Stimulated activated CD8-positive, alpha-beta memory T cell treated with anti-CD3 and anti-CD28 coated beads, Interleukin-7, amount 100 ng/mL, for 1 hour (primary cell): ENCODE measurements around the gene KIF26A.
"Not testable (repeated sequence)": the region's sequence is repeated elsewhere in the genome, so short reads cannot be mapped to it uniquely, and the experiment has no call there.

ENCODE experiments used
- DNase-seq, 2 donors: peaks; one replicate each; pipeline ENCODE4 v3.0.0-alpha.2; 2020; ENCODE audit warnings: low read depth in 2 of 2

The KIF26A gene

DNA sequence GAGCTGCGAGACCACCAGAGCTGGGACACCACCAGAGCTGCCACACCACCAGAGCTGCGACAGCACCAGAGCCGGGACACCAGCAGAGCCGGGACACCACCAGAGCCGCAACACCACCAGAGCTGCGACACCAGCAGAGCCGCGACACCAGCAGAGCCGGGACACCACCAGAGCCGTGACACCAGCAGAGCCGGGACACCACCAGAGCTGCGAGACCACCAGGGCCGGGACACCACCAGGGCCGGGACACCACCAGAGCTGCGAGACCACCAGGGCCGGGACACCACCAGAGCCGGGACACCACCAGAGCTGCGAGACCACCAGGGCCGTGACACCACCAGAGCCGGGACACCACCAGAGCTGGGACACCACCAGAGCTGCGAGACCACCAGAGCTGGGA lies 69.9 kb downstream of the KIF26A start:
- not testable (repeated sequence) for DNase-seq

- not testable (repeated sequence) for DNase-seq
Measured at GRCh38 chr14:104209071-104209470, 70.7 kb downstream of the KIF26A start.

DNA sequence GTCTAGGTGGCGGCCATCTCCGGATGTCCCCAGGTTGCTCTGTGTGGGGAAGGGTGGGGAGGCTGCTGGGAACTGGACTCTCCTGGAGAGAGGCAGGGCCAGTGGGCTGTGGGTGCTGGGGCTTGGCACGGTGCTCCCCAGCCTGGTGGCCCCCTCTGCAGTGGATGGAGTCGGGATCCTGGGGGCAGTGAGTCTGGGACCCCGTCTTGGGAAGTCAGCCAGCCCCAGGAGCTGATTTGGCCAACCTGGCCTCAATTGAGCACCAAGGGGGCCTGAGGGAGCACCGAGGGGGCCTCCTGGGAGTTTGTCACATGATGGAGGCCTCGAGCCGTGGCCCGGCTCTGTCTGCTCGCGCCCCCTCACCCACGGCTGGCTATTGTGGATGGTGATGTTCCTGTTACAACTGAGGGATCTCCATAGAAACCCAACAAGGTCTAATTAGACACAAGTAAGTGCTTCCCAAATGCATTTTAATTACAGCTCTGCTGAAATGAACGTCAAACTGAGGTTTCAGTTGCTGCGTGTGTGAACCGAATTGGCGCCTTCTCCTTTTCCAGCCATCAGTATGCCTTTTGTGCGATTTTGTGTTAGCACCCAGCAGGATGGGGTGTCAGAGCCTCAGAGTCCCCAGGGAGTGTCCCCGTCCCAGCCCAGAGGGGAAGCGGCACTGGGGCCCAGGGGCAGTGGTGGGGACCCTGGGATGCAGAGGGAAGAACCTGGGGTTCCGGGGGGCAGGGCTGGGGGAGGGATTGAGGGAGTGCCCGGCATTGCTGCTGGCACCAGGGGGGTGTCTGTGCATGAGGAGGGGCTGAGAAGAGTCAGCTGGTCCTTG lies 71.8 kb downstream of the KIF26A start:
- DNase-seq = no peak

DNA sequence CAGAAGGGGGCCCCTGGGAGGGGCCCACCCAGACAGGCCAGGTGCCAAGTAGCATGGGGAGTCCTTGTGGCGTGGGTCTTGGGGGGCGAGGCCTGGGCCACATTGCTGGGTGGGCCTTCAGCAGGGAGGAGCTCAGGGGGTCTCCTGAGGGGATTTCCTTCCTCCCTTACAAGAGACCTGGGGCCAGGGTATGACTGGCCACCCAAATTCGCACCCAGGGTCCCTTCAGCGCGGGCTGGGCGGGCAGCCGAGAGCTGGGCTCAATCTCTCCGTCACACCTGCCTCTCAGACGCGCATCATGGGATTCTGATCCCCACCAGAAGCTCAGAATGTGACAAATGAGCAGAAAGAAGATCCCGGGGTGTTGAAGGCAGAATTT lies 72.4 kb downstream of the KIF26A start:
- DNase-seq = no peak

- no peak for DNase-seq
Measured at GRCh38 chr14:104211215-104211614, 72.8 kb downstream of the KIF26A start.

DNA sequence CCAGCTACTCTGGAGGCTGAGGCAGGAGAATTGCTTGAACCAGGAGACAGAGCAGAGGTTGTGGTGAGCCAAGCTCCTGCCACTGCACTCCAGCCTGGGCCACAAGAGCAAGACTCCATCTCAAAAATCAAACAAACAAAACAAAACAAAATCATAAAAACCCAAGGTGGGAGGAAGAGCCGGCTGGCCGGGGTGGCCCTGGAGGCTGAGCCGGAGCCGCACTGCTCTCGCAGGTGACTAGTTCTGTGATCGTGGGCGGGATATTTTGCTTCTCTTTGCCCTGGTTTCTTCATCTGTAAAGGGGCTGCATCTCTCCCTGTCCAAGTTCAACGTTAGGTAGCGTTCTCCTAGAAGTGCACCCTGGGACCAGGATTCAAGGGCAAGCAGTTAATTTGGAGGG lies 73.4 kb downstream of the KIF26A start:
- no peak for DNase-seq

- DNase-seq = no peak
Measured at GRCh38 chr14:104212206-104213095, 74.1 kb downstream of the KIF26A start.

- no peak for DNase-seq
Measured at GRCh38 chr14:104213301-104214034, 75.1 kb downstream of the KIF26A start.

DNA sequence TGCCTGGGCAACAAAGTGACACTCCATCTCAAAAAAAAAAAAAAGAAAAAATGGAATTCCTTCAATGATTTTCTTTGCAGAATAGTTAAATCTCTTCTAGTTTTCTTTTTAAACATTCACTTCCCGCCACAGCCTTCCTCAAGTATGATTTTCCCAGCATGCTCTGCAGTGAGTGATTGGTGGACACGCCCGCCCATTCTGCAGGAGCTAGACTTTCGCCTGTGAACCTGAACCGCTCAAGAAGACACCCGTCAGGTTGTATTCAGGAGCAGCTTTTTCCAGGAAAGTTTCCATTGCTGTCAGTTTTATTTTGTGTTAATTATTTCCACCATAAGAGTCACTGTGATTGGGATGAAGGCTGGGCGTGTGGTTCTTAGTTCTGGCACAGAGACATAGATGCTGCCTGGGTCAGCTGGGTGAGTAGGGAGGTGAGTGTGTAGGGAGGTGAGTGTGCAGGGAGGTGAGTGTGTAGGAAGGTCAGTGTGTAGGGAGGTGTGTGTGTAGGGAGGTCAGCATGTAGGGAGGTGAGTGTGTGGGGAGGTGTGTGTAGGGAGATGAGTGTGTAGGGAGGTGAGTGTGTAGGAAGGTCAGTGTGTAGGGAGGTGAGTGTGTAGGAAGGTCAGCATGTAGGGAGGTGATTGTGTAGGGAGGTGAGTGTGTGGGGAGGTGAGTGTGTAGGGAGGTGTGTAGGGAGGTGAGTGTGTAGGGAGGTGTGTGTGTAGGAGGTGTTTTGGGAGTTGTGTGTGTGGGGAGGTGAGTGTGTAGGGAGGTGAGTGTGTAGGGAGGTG lies 76.2 kb downstream of the KIF26A start:
- no peak for DNase-seq

DNA sequence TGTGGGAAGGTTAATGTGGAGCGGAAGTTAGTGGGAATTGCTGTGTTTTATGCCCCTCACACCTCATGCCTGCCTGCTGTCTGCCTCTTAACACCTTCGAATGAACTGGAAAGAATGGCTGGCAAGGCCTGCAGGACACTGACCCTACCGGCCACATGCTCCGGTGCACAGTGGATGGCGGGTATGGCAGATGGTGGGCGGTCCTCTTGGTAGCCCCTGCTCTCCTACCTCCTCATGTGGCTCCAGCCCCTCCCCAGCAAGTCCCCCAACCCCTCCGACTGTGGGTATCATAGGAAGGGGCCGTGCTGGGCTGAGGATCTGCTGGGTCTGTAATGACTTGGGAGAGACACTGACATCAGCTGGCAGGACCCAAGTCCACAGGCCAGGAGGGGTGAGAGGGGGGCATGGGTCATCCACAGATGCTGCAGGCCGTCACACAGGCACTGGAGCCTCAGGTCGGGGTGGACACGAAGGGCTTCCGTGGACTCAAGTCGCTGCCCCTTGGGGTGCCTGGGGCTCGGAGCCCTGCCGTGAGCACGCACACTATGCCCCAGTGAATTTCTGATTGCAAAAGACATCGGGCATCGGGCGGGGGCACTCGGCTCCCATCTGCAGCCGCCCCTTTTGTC lies 77.4 kb downstream of the KIF26A start:
- no peak for DNase-seq

DNA sequence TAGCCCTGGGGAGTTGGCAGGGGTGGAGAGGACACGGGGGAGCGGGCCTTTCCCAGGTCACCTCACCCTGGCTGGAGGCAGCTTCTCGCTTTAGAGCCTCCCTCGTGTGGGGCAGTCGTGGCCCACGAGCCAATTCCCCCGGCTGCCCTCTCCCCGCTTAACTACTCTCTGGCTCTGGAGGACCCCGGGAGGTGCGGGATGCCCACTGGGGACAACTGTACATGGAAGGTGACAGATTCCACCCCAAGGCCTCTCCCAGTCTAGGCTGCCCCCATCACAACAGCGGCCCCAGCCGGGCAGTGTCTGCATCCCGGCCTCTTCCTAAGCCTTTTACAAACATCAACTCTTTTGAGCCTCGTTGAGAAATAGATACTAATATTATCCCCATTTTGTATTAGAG lies 78.1 kb downstream of the KIF26A start:
- no peak for DNase-seq

DNA sequence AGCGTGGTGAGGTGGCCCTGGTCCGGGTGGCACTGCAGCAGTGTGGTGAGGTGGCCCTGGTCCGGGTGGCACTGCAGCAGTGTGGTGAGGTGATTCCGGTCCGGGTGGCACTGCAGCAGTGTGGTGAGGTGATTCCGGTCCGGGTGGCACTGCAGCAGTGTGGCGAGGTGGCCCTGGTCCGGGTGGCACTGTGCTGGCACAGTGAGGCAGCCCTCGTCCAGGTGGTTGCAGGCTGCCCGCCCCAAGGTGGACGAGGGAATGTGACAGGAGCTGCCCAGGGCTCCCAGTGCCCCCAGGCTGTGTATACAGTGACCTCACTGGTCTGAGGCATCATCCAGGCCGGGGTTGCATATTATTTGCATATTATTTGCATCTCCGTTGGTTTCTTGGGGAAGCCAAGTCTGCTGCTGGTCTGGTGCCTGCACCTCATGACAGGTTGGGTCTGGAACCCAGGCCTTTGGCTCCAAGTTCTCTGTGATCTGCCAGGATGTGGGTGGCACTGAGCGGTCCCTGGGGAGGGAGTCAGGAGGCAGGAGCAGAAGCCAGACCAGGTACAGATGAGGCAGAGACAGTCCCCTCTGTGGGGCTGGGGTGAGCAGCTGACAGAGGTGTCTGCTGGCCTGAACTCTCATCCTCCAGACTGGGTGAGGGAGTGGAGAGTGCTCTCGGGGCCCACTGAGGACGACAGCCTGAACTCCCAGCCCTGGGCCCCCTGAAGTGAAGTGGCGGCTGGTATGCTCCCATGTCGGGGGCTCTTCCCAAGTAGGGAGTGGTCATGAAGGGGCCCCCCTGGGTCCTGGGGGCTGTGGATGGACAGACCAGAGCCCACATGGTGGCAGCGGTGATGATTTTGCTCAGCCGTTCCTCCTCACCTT lies 79.3 kb downstream of the KIF26A start:
- no peak for DNase-seq

DNA sequence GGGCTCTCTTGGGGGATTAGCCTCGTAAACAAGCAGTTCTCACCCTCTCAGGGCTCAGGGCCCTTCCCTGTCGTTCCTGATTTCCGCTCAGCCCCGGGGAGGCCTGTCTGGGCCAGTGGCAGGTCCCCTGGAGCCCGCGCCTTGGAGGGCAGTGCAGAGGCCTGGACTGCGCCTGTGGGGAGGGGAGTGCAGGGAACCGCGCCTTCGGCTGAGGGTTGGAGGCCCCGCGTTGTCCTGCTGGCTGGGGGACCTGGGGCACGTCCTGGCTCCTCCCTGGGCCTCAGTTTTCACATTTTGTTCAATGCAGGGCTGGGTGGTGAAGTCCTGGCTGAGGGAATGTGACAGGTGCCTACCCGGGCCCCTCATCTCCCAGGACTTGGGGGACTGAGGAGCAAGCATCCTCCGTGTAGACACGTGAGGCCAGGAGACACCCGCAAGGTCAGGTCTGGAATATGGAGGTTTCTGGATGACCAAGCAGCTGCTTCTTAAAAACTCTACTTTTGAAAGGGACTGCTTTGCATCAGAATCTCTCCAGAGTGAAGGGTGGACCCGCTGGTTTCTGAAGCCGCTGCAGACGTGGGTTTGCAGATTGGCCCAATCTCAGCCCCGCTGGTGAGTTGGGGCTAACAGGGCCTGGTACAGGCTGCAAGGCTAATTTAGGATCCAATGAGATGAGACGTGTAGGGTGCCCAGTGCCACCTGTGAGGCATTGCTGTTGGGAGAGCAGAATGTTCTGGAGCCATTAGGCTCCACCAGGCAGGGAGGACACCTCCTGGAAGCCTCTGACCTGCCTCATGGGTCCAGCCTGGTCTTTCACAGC lies 80.2 kb downstream of the KIF26A start:
- no peak for DNase-seq

DNA sequence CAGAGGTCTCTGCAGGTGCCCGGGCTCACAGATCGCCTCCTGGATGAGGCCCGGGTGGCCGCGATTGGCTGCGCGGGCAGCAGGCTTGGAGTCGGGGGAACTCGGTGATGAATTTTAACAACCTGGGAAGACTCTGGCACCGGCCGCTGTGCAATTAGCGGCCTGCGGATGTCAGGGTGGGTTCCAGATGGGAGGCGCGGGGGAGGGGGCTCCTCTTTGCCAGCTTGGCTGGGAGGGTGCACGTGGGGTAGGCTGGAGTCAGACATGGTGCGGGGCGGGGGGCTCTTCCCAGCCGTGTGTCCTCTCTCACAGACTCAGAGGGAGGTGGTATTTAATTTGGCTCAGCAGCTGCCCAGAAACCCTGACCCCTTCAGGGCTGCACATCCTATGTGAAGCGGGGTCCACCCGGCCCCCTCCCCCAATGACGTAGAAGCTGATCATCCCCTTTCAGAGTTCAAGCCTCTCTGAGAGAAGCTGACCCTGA lies 81.4 kb downstream of the KIF26A start:
- no peak for DNase-seq

DNA sequence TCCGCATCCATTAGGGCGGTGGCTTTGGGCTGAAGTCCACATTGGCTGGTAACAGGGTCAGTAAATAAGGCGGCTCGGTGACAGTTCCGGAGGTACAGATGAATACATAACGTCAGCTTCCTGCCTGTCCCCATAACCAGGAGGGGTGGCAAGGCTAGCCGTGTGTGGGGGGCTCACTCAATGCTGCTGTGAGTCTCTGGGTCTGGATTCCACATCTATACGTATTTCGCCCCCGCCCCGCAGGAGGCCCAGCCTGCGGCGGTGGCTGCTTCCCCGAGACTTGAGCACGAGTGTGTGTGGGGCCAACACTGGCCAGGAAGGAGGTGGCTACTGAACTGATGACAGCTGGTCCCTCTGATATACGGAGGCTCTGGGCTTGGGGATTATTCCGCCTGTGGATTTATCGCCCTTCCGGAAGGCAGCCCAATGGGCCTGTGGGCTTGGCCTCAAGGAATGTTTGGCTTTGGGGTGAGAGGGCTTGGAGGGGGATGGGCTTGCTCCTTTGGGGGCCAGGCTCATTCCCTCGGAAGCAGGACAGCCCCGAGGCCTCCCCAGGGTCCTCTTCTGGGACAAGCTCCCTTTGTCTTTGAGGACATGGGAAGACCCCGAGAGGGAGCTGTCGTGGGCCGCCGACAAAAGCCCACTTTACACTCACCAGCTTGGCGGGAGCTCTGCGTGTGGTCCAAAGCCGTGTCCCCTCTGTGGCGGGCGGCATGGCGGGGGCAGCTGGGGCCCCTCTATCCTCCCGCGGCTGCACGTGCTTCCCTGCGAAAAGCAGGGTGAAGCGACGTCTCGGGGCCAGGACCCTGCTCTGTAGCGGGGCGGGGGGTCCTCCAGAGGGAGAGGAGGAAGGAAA lies 82.1 kb downstream of the KIF26A start:
- DNase-seq = no peak

GRCh38 chr14:104221071-104221625 lies 82.8 kb downstream of the KIF26A start:
- DNase-seq = no peak

- DNase-seq = no peak
Measured at GRCh38 chr14:104221636-104222369, 83.4 kb downstream of the KIF26A start.
